GM18517 (cell line): ENCODE measurements around the gene P3H2.

Experiments used
- ATAC-seq: cut with Tn5 transposase; IDR thresholded peaks from one replicate; pipeline ENCODE4 v1.9.1; 2021; ENCODE audit warnings: mild to moderate bottlenecking, moderate library complexity; ENCODE audit not compliant: unreplicated experiment

The P3H2 gene

GRCh38 chr3:190058521-190059241 lies 62.0 kb downstream of the P3H2 start:
- ATAC-seq: no peak

- no peak for ATAC-seq
Measured at GRCh38 chr3:190056742-190057141, 64.0 kb downstream of the P3H2 start.

- ATAC-seq: no peak
Measured at GRCh38 chr3:190055773-190056172, 64.9 kb downstream of the P3H2 start.

GRCh38 chr3:190053919-190054672 lies 66.6 kb downstream of the P3H2 start:
- ATAC-seq: no peak

- ATAC-seq: no peak
Measured at GRCh38 chr3:190051641-190052040, 69.1 kb downstream of the P3H2 start.

GRCh38 chr3:190048932-190049441 lies 71.7 kb downstream of the P3H2 start:
- ATAC-seq: no peak

GRCh38 chr3:190044974-190045373 lies 75.7 kb downstream of the P3H2 start:
- no peak for ATAC-seq

- ATAC-seq: no peak
Measured at GRCh38 chr3:190044142-190044541, 76.6 kb downstream of the P3H2 start.

GRCh38 chr3:190043741-190044140 lies 77.0 kb downstream of the P3H2 start:
- no peak for ATAC-seq

GRCh38 chr3:190042558-190042957 lies 78.1 kb downstream of the P3H2 start:
- no peak for ATAC-seq

GRCh38 chr3:190041333-190042041 lies 79.2 kb downstream of the P3H2 start:
- ATAC-seq: no peak

- ATAC-seq: no peak
Measured at GRCh38 chr3:190040145-190040544, 80.6 kb downstream of the P3H2 start.

GRCh38 chr3:190038050-190038933 lies 82.4 kb downstream of the P3H2 start:
- no peak for ATAC-seq

GRCh38 chr3:190036631-190037030 lies 84.1 kb downstream of the P3H2 start:
- no peak for ATAC-seq

GRCh38 chr3:190034446-190034845 lies 86.3 kb downstream of the P3H2 start:
- ATAC-seq: no peak

- ATAC-seq: no peak
Measured at GRCh38 chr3:190032923-190033322, 87.8 kb downstream of the P3H2 start.

- no peak for ATAC-seq
Measured at GRCh38 chr3:190031887-190032752, 88.6 kb downstream of the P3H2 start.

- ATAC-seq: no peak
Measured at GRCh38 chr3:190027116-190027515, 93.6 kb downstream of the P3H2 start.

GRCh38 chr3:190026154-190026553 lies 94.5 kb downstream of the P3H2 start:
- no peak for ATAC-seq

- ATAC-seq: no peak
Measured at GRCh38 chr3:190024912-190025311, 95.8 kb downstream of the P3H2 start.
